ENCODE data around the gene CKB.

- TF ChIP-seq POLR2A (IDR thresholded peaks at IDR 0.05), result no peak
- TF ChIP-seq CTCF (IDR thresholded peaks at IDR 0.05), result no peak
These were observed 24.9 kb upstream of the CKB start for GRCh38 chr14:103547455-103547940.
